HG02884 (cell line): ENCODE results near the gene NVL.

Experiments used
- ATAC-seq: cut with Tn5 transposase; IDR thresholded peaks from one replicate; pipeline ENCODE4 v1.9.1; 2021; ENCODE audit warnings: mild to moderate bottlenecking, moderate library complexity; ENCODE audit not compliant: unreplicated experiment

The NVL gene

DNA sequence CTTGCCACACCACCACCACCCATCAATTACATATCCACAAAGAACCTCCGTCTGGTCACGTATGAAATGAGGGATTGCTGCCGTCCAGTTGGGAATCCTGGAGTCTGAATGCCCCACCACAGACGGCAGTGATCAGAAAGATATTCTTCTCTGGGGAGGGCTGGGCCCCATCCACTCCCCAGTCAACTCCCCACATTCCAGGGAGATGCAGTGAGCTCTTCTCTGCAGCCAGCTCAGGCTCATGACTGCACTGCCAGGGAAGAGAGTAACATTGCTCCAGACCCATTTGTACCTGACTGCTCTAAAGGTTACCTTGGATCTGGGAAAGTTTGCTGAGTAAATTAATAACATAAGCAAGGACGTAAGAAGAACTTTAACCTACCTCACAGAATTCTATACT is 128.6 kb downstream of the NVL start:
- no peak for ATAC-seq

DNA sequence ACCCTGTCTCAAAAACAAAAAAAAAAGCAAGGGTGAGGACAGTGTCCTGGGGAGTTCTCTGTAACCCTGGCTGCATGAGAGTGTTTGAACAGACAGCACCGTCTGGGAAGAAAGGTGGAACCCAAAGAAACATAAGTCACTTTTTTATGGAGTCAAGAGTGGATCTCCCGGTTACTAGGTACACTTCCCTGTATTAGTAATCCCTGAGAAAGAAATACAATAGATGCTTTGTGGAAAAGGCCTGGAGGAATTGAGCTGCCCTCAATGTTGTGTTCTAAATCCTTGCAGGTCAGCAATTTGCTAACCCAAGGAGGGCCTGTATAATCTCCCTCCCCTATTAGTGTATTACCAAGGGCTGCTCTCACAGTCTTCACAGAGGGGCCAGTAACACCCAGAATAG is 130.3 kb downstream of the NVL start:
- no peak for ATAC-seq

GRCh38 chr1:224198572-224198971 is 131.4 kb downstream of the NVL start:
- no peak for ATAC-seq

- ATAC-seq = no peak
Measured at GRCh38 chr1:224196813-224197600, 133.0 kb downstream of the NVL start.

DNA sequence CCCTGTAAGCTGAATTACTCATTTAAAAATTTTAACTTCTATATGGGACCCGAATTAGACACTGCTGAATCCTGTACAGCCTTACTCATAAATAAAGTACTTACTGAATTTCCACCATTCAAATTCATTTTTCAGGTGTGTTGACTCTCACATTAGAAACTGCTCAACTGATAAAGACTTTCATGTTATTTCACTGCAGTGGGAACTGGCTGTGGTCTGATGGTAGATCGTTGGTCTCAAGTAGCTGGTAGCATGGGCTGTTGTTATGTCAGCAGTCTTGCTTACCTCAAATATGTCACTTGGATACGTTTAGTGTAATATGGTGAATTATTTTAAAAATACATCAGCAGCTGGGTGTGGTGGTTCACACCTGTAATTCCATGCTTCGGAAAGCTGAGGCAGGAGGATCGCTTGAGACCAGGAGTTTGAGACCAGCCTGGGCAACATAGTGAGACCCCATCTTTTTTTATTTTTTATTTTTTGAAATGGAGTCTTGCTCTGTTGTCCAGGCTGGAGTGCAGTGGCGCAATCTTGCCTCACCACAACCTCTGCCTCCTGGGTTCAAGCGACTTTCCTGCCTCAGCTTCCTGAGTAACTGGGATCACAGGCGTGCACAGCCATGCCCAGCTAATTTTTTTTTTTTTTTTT is 136.5 kb downstream of the NVL start:
- no peak for ATAC-seq

DNA sequence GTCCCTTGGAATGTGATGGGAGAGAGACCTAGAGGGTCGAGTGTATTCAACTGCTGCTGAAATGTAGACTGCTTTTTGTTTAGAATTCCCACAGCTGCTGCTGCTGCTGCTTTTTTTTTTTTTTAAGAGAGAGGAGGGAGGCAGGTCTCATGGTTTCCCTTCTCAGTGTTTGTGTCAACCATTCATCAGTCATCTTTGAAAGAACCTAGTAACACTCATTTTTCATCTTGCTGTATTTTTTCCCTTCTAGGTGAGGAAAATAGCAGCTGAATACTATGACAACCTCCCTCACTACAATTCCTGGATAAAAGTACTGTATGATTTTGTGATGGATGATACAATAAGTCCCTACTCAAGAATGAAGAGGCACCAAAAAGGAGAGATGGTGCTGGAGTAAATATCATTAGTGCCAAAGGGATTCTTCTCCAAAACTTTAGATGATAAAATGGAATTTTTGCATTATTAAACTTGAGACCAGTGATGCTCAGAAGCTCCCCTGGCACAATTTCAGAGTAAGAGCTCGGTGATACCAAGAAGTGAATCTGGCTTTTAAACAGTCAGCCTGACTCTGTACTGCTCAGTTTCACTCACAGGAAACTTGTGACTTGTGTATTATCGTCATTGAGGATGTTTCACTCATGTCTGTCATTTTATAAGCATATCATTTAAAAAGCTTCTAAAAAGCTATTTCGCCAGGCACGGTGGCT is 137.7 kb downstream of the NVL start:
- ATAC-seq = no peak

- ATAC-seq = no peak
Measured at GRCh38 chr1:224189561-224189960, 140.4 kb downstream of the NVL start.

- no peak for ATAC-seq
Measured at GRCh38 chr1:224188286-224188685, 141.7 kb downstream of the NVL start.

DNA sequence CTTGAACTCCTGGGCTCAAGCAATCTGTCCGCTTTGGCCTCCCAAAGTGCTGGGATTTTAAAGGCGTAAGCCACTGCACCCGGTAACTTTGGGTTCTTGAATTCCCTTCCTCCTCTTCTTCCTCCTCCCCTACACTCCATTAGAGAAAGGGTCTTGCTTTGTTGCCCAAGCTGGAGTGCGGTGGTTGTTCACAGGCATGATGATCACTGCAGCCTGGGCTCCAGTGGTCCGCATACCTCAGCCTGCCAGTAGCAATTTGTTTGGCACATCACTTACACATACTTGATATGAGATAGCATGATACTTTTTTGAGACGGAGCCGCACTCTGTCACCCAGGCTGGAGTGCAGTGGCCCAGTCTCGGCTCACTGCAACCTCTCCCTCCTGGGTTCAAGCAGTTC is 144.8 kb downstream of the NVL start:
- ATAC-seq = no peak

GRCh38 chr1:224183591-224184312 is 146.2 kb downstream of the NVL start:
- peak; percentile 25 for ATAC-seq

DNA sequence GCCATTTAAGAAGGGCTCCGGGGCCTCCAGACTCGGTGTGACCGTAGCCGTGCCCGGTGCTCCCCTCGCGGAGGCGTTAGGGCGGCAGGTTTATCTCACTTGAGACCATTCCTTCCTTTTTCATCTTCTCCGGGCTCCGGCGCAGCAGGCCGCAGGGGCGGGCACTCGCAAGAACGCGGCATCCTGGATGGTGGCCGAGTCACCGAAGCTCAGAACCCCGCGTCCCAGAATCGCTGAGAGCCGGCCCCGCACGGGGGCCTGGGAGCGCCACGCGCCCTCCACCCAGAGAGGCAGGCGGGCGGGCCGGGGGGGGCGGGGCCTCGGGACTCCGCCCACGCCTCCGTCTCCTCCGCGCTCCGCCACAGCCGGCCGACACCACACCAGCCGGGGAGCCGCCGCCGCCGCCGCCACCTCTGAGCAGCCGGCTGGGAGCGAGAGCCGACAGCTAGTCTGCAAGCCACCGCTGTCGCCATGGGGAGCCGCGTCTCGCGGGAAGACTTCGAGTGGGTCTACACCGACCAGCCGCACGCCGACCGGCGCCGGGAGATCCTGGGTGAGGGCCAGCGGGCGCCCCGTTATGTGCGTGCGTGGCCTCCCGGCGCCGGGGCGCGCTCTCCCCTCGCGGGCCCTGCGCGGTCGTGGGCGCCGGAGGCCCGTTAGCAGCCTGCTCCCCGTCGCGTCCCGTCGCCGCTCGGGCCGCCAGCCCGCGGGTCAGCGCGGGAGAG is 146.9 kb downstream of the NVL start, which contains the start of gene DEGS1:
TSS of gene DEGS1 (plus strand) at position 375 of the 725 bp plus-strand sequence. CDS start at position 472, 97 bp downstream.
- ATAC-seq = peak; percentile 56

DNA sequence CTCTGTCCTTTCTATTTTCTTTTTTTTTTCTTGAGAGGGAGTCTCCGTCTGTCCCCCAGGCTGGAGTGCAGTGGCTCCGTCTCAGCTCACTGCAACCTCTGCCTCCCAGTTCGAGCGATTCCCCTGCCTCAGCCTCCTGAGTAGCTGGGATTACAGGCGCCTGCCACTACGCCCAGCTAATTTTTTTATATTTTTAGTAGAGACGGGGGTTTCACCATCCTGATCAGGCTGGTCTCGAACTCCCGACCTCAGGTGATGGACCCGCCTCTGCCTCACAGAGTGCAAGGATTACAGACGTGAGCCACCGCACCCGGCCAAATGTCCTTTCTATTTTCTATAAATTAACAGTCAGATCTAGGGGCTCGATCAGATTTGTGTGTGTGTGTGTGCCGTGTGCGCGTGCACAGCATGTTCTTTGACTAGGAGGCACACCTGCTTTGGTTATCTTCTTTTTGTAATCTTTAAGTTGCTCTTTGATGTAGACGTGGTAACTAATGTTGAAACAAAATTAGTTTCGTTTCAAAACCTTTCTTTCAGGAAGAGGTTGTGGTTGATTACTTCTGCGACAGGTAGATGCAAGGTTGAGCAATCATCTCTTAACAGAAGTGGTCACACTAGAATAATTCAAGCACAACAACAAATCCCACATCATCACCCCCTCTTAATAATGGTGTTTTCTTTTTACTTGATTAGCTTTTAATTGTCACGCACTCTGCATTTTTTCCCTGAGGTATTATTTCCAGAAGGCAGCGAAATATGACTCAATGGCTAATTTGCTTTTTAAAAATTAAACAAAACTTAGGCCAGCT is 147.7 kb downstream of the NVL start:
- peak; percentile 43 for ATAC-seq

- no peak for ATAC-seq
Measured at GRCh38 chr1:224181453-224181810, 148.5 kb downstream of the NVL start.

- ATAC-seq = no peak
Measured at GRCh38 chr1:224180783-224181452, 149.1 kb downstream of the NVL start.

DNA sequence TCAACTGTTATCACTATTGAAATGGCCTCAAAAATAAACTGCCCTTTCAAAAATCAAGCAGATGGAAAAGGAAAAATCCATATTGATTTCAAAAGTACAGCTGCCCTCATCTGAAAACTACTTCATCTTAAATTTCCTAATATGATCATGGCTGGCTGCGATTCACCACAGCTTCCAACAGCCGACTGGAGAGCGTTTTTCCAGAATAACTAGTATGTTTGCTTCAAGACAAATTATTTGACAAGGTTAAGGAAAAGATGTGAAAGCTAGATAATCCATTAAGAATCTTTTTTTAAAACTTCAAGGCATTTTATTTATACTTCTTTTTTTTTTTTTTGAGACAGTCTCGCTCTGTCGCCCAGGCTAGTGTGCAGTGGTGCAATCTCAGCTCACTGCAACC is 151.1 kb downstream of the NVL start:
- no peak for ATAC-seq

DNA sequence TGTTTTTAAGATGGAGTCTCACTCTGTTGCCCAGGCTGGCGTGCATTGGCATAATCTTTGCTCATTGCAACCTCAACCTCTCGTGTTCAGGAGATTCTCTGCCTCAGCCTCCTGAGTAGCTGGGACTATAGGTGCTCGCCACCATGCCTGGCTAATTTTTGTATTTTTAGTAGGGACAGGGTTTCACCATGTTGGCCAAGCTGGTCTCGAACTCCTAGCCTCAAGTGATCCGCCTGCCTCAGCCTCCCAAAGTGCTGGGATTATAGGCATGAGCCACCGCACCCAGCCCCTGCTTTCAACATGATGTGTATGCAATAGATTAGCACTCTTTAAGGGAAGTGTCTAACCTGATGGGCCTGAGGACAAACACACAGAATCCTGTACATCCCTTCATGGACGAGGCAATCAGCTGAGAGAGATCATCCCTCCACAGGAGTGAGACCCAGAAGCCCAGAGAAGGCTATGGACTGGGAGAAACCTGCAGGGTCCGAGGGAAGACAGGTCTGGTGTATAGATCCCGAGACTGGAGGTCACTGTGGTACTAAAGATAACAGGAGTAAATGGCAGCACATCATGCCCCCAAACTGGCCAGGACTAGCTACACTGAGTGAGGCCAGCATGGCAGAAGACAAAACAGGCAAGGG is 152.5 kb downstream of the NVL start:
- no peak for ATAC-seq
